Measurements from ENCODE around the gene LIN7A.

GRCh38 chr12:80838708-80839107 lies 99.0 kb downstream of the LIN7A start:
- TF ChIP-seq CTCF (conservative IDR thresholded peaks at IDR 0.05 in 1 of 2, IDR thresholded peaks at IDR 0.05 in 1 of 2; ENCODE audit: low read depth in 1 of 2, low read length in 2 of 2) = no peak
- TF ChIP-seq EZH2 (IDR thresholded peaks at IDR 0.05; ENCODE audit: low read length, missing control alignments) = no peak
